Esophagus muscularis mucosa (tissue), 3 donors: Measurements from ENCODE around the gene NDRG2.

Experiments used
- POLR2AphosphoS5 ChIP-seq, 2 donors: sonication (generic); formaldehyde crosslinking; IDR thresholded peaks; one replicate each; pipeline ENCODE4 v1.6.1; 2017; ENCODE audit warnings: antibody characterized with exemption in 2 of 2
- TF ChIP-seq, protein P1 (sequence below), 3 experiments: fragments of 200-600 bp in 2 of 3; fragments of 450-650 bp in 1 of 3; sonication (generic) in 2 of 3; IDR thresholded peaks; one replicate each; pipeline ENCODE4 v1.5.1; 2017 to 2019; ENCODE audit warnings: antibody characterized with exemption in 3 of 3, mild to moderate bottlenecking in 2 of 3, moderate library complexity in 1 of 3

DNA sequence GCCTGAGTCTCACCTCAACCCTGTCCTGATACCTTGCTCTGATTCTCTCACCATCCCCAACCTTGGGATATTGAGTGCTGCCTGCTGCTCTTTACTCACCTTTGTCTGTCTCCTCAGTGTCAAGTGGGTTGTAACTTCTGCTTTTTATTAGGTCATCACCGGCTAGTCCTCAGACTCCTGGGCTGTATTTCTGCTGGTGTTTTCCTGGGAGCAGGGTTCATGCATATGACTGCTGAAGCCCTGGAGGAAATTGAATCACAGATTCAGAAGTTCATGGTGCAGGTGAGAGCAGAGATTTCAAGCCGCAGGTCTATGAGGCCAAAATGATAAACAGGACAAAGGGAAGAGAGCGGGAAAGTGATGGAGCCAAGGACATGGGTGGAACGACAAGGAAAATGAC, 25.3 kb downstream of the NDRG2 start:
- TF ChIP-seq, protein P1, sequence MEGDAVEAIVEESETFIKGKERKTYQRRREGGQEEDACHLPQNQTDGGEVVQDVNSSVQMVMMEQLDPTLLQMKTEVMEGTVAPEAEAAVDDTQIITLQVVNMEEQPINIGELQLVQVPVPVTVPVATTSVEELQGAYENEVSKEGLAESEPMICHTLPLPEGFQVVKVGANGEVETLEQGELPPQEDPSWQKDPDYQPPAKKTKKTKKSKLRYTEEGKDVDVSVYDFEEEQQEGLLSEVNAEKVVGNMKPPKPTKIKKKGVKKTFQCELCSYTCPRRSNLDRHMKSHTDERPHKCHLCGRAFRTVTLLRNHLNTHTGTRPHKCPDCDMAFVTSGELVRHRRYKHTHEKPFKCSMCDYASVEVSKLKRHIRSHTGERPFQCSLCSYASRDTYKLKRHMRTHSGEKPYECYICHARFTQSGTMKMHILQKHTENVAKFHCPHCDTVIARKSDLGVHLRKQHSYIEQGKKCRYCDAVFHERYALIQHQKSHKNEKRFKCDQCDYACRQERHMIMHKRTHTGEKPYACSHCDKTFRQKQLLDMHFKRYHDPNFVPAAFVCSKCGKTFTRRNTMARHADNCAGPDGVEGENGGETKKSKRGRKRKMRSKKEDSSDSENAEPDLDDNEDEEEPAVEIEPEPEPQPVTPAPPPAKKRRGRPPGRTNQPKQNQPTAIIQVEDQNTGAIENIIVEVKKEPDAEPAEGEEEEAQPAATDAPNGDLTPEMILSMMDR (IDR thresholded peaks at IDR 0.05) = no peak
- TF ChIP-seq POLR2AphosphoS5 (IDR thresholded peaks at IDR 0.05) = no peak
